GM23248 (cell line): ENCODE measurements around the gene RETREG1. TPM values are rescaled to one million over a fixed set of nuclear protein-coding genes. Genes with fewer than 3 reads are reported as not detected.

ENCODE experiments used
- DNase-seq: peaks from one replicate; pipeline ENCODE4 v3.0.0-alpha.2; 2015
- H2AFZ ChIP-seq: fragments of 200-600 bp; sonication (generic); 2 replicates; pipeline ENCODE4 v1.6.1; 2016; ENCODE audit warnings: antibody characterized with exemption
- H3F3A ChIP-seq: fragments of 200-600 bp; sonication (generic); 2 replicates; pipeline ENCODE4 v1.6.1; 2016; ENCODE audit warnings: mild to moderate bottlenecking, antibody characterized with exemption, mixed run types; ENCODE audit not compliant: insufficient read depth
- H3K27ac ChIP-seq: fragments of 200-600 bp; sonication (generic); 2 replicates; pipeline ENCODE4 v1.5.1; 2016; ENCODE audit warnings: mild to moderate bottlenecking
- H3K27me3 ChIP-seq: fragments of 200-600 bp; sonication (generic); replicated peaks from 2 replicates; pipeline ENCODE4 v1.6.1; 2016; ENCODE audit warnings: mild to moderate bottlenecking; ENCODE audit not compliant: insufficient read depth
- H3K36me3 ChIP-seq: fragments of 200-600 bp; sonication (generic); 2 replicates; pipeline ENCODE4 v1.6.1; 2016; ENCODE audit warnings: low read depth, mild to moderate bottlenecking
- H3K4me1 ChIP-seq: fragments of 200-600 bp; sonication (generic); 2 replicates; pipeline ENCODE4 v1.6.1; 2016; ENCODE audit warnings: mild to moderate bottlenecking; ENCODE audit not compliant: insufficient read depth
- H3K4me2 ChIP-seq: fragments of 200-600 bp; sonication (generic); one replicate; pipeline ENCODE4 v1.6.1; 2016; ENCODE audit warnings: mild to moderate bottlenecking; ENCODE audit not compliant: unreplicated experiment
- H3K4me3 ChIP-seq: fragments of 200-600 bp; sonication (generic); 2 replicates; pipeline ENCODE4 v1.5.1; 2016; ENCODE audit warnings: mild to moderate bottlenecking
- H3K79me2 ChIP-seq: fragments of 200-600 bp; sonication (generic); 2 replicates; pipeline ENCODE4 v1.6.1; 2016; ENCODE audit warnings: mild to moderate bottlenecking; ENCODE audit not compliant: insufficient read depth
- H3K9ac ChIP-seq: fragments of 200-600 bp; sonication (generic); 2 replicates; pipeline ENCODE4 v1.6.1; 2016; ENCODE audit warnings: mild to moderate bottlenecking
- H3K9me2 ChIP-seq: fragments of 200-600 bp; sonication (generic); 2 replicates; pipeline ENCODE4 v1.6.1; 2016; ENCODE audit warnings: mixed run types, mild to moderate bottlenecking, moderate library complexity; ENCODE audit not compliant: insufficient read depth
- H3K9me3 ChIP-seq: fragments of 200-600 bp; sonication (generic); one replicate; pipeline ENCODE4 v1.6.1; 2017; ENCODE audit warnings: low read depth
- H4K20me1 ChIP-seq: fragments of 200-600 bp; sonication (generic); 2 replicates; pipeline ENCODE4 v1.6.0; 2016; ENCODE audit not compliant: insufficient read depth
- EZH2 ChIP-seq: fragments of 200-600 bp; sonication (generic); IDR thresholded peaks from 2 replicates; pipeline ENCODE4 v1.6.1; 2018; ENCODE audit warnings: antibody characterized with exemption, mild to moderate bottlenecking; ENCODE audit not compliant: insufficient read depth, poor library complexity, severe bottlenecking
- EZH2phosphoT487 ChIP-seq: fragments of 200-600 bp; sonication (generic); IDR thresholded peaks from 2 replicates; pipeline ENCODE4 v1.6.1; 2018; ENCODE audit warnings: antibody characterized with exemption, moderate library complexity, mild to moderate bottlenecking, low read depth; ENCODE audit not compliant: insufficient read depth
- WGBS, 2 experiments: methylation state at CpG; one replicate each; pipeline ENCODE4 v1.1.6; 2015 to 2017; ENCODE audit warnings: low lambda C conversion rate in 2 of 2, low coverage in 1 of 2; ENCODE audit errors: missing lambda C conversion rate in 2 of 2; 5-methylcytosine and 5-hydroxymethylcytosine counted together
- in situ Hi-C: fragments of 300-500 bp; cut with MboI; formaldehyde crosslinking; loops from 2 replicates; pipeline ENCODE4 v1.15.0; 2020
- polyA plus RNA-seq: library from polyadenylated mRNA; unstranded; fragments of >200 nt; fragmentation: Nextera tagmentation; extraction: Ambion mirVana; gene quantifications from 2 replicates; pipeline ENCODE4 v1.2.1, GENCODE V29; 2016
- total RNA-seq: library from RNA; depleted of rRNA; stranded (reverse); fragments of >200 nt; shearing (Covaris generic); gene quantifications from 2 replicates; pipeline ENCODE4 v1.2.3, GENCODE V29; 2014

RETREG1 gene
- total and polyA plus RNA-seq, 2 experiments from 2014 or later, result 0.22 to 1.1 TPM

DNA sequence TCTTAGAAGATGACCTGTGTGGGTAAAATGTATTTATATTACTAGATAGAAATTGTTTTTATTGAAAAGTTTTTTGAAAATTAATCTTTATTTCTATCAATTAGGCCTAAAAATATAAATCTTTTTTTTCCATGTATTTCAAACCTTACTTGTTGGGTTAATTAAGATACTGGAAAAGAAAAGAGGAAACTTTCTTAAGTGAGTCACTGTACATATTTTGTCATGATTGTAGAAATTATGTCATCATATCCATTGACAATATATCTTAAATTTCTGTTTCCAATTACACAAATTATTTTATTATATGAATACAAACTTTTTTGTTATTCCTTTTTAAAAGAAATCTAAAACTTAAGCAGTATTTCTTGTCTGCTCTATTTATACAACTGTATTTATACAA lies 53.1 kb downstream of the RETREG1 start:
- 0 out of 2 replicates have a peak, but pooled peaks cover 3% of the 10 kb centered on the region for H3K4me1 ChIP-seq
- no peaks in the 10 kb centered on the region for H3K9me2 ChIP-seq
- no peaks in the 10 kb centered on the region for H3K36me3 ChIP-seq
- H3K27ac ChIP-seq, result no peak overlapping the region
- no peaks in the 10 kb centered on the region for H3K79me2 ChIP-seq
- no peaks in the 10 kb centered on the region for H4K20me1 ChIP-seq
- H3K9me3 ChIP-seq, result no peaks in the 10 kb centered on the region
- H3K4me3 ChIP-seq, result no peak overlapping the region
- TF ChIP-seq EZH2phosphoT487 (no peak), EZH2 (no peak)
- no peak overlapping the region for H3K9ac ChIP-seq
- H3K4me2 ChIP-seq, result no peak overlapping the region
- no peaks in the 10 kb centered on the region for H3F3A ChIP-seq
- H2AFZ ChIP-seq, result no peak overlapping the region
- DNase-seq, result no peak
- in situ Hi-C loops, result no loop called here
- H3K27me3 ChIP-seq, result no peaks in the 10 kb centered on the region

DNA sequence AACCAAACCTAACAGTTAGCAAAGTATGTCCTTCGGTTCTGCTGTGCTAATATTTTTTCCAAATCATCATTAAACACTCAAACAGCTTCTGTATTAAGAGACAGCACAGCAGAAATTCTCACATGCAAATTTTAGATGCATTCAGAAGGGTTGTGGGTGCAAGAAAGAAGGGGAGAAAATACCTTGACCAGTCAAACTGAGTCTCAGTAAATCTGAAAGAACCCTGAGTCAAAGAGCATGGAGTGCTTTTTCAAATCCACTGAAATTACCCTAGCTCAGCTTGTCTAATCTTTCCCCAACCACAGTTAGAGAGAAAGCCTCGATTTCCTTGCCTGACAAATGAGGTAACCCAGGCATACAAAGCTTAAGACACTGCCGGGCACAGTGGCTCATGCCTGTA lies 55.1 kb downstream of the RETREG1 start:
- Histone ChIP-seq H3K79me2 (no peaks in the 10 kb centered on the region), H3K36me3 (no peaks in the 10 kb centered on the region), H3K9me2 (no peaks in the 10 kb centered on the region), H3K9ac (no peak overlapping the region), H3K4me1 (0 out of 2 replicates have a peak, but pooled peaks cover 3% of the 10 kb centered on the region), H3K27ac (no peak overlapping the region), H3K4me3 (no peak overlapping the region), H3F3A (no peaks in the 10 kb centered on the region), H3K27me3 (no peaks in the 10 kb centered on the region), H2AFZ (no peak overlapping the region), H3K4me2 (no peak overlapping the region), H3K9me3 (no peaks in the 10 kb centered on the region), H4K20me1 (no peaks in the 10 kb centered on the region)
- in situ Hi-C loops, result no loop called here
- 66 to 72% methylated on average over 3 of the region's 3 CpGs for WGBS, 2 experiments
- TF ChIP-seq EZH2, result no peak
- TF ChIP-seq EZH2phosphoT487, result no peak
- no peak for DNase-seq

GRCh38 chr5:16559702-16560101 lies 57.1 kb downstream of the RETREG1 start:
- no peak for TF ChIP-seq EZH2
- no peak for TF ChIP-seq EZH2phosphoT487
- H3F3A ChIP-seq, result no peaks in the 10 kb centered on the region
- no peaks in the 10 kb centered on the region for H3K36me3 ChIP-seq
- no peaks in the 10 kb centered on the region for H4K20me1 ChIP-seq
- 64 to 71% methylated on average over 1 of the region's 1 CpG for whole genome bisulfite sequencing, 2 experiments
- no peak overlapping the region for H3K9ac ChIP-seq
- no peaks in the 10 kb centered on the region for H3K27me3 ChIP-seq
- no peaks in the 10 kb centered on the region for H3K9me2 ChIP-seq
- H3K79me2 ChIP-seq, result no peaks in the 10 kb centered on the region
- H3K4me2 ChIP-seq, result no peak overlapping the region
- H2AFZ ChIP-seq, result no peak overlapping the region
- no peaks in the 10 kb centered on the region for H3K9me3 ChIP-seq
- no peak overlapping the region for H3K27ac ChIP-seq
- DNase-seq, result no peak
- H3K4me3 ChIP-seq, result no peak overlapping the region
- 0 out of 2 replicates have a peak, but pooled peaks cover 3% of the 10 kb centered on the region for H3K4me1 ChIP-seq
- in situ Hi-C loops, result loop anchor here (10.0 kb wide), 1 partner anchor 75 kb away; no protein-coding TSS in a partner anchor

DNA sequence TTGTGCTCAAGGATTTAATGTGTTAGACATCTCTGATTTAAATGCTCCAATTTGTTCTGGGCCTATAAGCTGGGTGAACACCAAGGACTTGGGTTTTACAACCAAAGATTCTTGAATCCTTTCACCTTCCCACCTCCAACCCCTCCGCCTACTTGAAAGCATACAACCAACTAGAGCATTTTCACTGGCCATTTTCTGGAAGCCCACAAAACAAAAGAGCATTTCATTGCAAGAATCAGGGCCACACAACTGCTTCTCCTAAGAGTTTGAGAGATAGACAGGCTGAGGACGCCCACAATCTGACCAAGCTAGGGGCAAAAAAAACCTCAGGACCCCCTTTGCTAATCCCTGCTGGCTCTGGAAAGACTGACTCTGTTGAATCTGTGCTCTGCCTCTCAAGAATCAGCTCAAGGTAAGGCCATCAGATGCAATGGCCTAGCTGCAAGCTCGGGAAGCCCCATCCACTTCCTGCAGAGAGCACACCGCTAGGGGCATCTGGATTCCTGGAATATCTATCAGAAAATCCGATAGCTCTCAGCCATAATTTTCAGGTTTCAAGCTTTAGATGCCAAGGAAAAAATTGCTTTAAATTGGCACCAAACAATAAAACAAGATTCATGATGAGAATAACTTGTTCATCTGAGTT lies 57.7 kb downstream of the RETREG1 start:
- WGBS, 2 experiments, result 69 to 71% methylated on average over 5 of the region's 5 CpGs
- Histone ChIP-seq H3K9me3 (no peaks in the 10 kb centered on the region), H2AFZ (no peak overlapping the region), H3K36me3 (no peaks in the 10 kb centered on the region), H3K27me3 (no peaks in the 10 kb centered on the region), H3F3A (no peaks in the 10 kb centered on the region), H4K20me1 (no peaks in the 10 kb centered on the region), H3K4me1 (0 out of 2 replicates have a peak, but pooled peaks cover 2% of the 10 kb centered on the region), H3K4me3 (no peak overlapping the region), H3K9ac (no peak overlapping the region), H3K79me2 (no peaks in the 10 kb centered on the region), H3K4me2 (no peak overlapping the region), H3K9me2 (no peaks in the 10 kb centered on the region), H3K27ac (no peak overlapping the region)
- TF ChIP-seq EZH2 (no peak), EZH2phosphoT487 (no peak)
- in situ Hi-C loops, result loop anchor here (10.0 kb wide), 1 partner anchor 74 kb away; no protein-coding TSS in a partner anchor
- DNase-seq, result no peak

DNA sequence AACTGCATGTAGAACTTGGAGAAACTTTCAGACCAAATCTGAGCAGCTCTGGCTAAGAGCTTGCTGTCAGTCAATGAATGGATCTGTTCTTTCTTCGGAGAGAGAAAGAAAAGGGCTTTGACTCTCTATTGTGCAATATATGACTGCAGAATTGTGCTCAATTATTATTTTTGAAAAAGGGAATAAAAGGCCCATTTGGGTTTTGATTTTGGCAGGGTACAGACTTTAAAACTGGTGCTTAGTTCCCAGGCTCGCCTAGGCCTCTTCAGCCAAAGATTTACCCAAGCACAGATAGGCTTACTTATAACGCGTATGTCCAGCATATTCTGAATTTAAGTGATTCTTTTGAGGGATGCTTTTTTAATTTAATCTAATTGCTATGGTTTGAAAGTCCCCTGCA lies 59.3 kb downstream of the RETREG1 start:
- H3K27ac ChIP-seq, result no peak overlapping the region
- no peak overlapping the region for H3K9ac ChIP-seq
- in situ Hi-C loops, result loop anchor here (10.0 kb wide), 1 partner anchor 73 kb away; no protein-coding TSS in a partner anchor
- TF ChIP-seq EZH2phosphoT487 (no peak), EZH2 (no peak)
- no peaks in the 10 kb centered on the region for H3K27me3 ChIP-seq
- no peak overlapping the region for H3K4me3 ChIP-seq
- no peaks in the 10 kb centered on the region for H3K79me2 ChIP-seq
- no peaks in the 10 kb centered on the region for H3K4me1 ChIP-seq
- H3K36me3 ChIP-seq, result no peaks in the 10 kb centered on the region
- no peaks in the 10 kb centered on the region for H3K9me2 ChIP-seq
- 54 to 65% methylated on average over 4 of the region's 4 CpGs for WGBS, 2 experiments
- H3F3A ChIP-seq, result no peaks in the 10 kb centered on the region
- no peak overlapping the region for H2AFZ ChIP-seq
- DNase-seq, result no peak
- H3K4me2 ChIP-seq, result no peak overlapping the region
- H3K9me3 ChIP-seq, result no peaks in the 10 kb centered on the region
- H4K20me1 ChIP-seq, result no peaks in the 10 kb centered on the region
